Measurements from ENCODE around the gene BLOC1S3.

The BLOC1S3 gene

DNA sequence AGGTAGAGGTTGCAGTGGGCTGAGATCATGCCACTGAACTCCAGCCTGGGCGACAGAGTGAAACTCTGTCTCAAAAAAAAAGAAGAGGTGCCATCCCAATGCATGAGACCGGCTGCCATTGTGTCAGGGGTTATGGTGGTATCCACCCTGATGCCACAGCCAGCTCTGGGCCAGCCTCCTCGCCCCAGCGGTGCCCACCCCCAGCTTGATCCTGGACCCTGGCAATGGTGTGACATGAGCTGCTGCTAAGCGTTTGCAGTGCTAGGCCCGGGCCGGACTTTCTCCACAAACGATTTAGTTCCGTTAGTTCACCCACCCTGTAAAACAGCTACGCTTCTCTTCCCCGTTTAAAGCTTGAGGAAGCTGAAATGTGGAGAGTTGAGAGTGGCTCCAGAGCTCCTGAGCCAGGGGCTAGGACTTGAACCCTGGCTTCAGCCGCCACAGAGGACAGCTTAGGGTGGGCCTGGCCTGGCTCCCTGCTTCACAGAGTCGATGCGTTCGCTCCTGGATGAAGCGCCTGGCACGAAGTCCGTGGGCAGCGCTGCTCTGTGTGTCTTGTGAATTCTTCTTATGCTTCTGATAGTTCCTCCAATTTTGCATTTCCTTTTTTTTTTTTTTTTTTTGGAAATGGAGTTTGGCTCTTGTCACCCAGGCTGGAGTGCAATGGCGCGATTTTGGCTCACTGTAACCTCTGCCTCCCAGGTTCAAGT, 43.3 kb upstream of the BLOC1S3 start:
- Histone ChIP-seq H3K36me3 (ENCODE audit: control insufficient read depth, insufficient read depth, low read length) (no peaks in the 10 kb centered on the region), H2BK120ac (ENCODE audit: low read depth, low read length) (no peak overlapping the region), H3K9ac (ENCODE audit: low read length) (no peak overlapping the region), H3K23ac (ENCODE audit: low read length) (no peak overlapping the region), H3K27me3 (ENCODE audit: insufficient read depth, low read length, poor library complexity) (no peaks in the 10 kb centered on the region), H3K4me1 (ENCODE audit: control insufficient read depth, low read depth, low read length) (no peaks in the 10 kb centered on the region), H3K79me2 (ENCODE audit: control insufficient read depth, insufficient read depth, low read length) (no peaks in the 10 kb centered on the region), H2AK5ac (ENCODE audit: low read length) (no peak overlapping the region), H3K4me3 (ENCODE audit: low read length) (no peak overlapping the region), H3K79me1 (ENCODE audit: low read length) (peaks cover 9% of the 10 kb centered on the region), H3K18ac (ENCODE audit: low read length) (no peak overlapping the region), H3K4ac (ENCODE audit: low read depth, low read length) (no peak overlapping the region), H3K56ac (ENCODE audit: low read length) (no peak overlapping the region), H2BK15ac (replicated peaks; ENCODE audit: low read depth) (no peak overlapping the region), H3K4me2 (ENCODE audit: low read length) (no peak overlapping the region), H4K5ac (ENCODE audit: low read length) (no peak overlapping the region), H2BK5ac (ENCODE audit: low read length) (no peak overlapping the region), H3K27ac (ENCODE audit: low read depth, low read length) (no peak overlapping the region), H4K8ac (ENCODE audit: low read depth, low read length) (no peak overlapping the region)
- no peak for DNase-seq
- no CpG with 5 or more reads among the region's 21 CpGs for WGBS (ENCODE audit: extremely low coverage, insufficient coverage, low lambda C conversion rate)

DNA sequence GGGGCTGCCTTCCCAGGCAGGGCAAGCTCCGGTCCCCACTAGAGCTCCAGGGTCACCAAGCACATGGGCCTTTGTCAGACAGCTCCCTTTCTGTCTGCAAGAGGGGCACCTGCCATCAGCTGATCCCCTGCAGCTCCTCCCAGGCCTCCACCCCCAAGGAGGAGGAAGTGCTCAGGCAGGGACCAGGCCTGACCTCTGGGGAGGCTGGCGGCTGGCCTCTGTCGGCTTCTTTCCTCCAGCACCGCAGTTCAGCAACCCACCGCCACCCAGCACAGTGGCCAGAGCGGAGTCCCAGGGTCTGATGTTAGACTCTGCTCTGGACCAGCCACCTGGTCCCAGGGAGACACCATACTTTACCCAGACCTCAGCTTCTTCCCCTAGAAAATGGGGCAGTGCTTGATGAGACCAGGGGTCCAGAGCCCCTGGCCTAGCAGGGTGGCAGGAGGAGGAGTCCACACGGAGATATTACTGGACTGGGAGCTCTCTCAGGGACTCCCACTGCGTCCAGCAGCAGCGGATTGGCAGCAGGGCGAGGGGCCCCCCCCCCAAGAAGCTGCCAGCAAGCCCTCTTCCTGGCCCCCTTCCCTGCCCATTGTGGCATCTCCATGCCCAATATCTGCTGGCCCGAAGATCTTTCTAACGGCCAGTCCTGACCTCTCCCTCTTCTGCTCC, 41.9 kb upstream of the BLOC1S3 start:
- no peak overlapping the region for H3K9ac ChIP-seq (ENCODE audit: low read length)
- H2BK15ac ChIP-seq (replicated peaks; ENCODE audit: low read depth): no peak overlapping the region
- H3K4me2 ChIP-seq (ENCODE audit: low read length): no peak overlapping the region
- H3K56ac ChIP-seq (ENCODE audit: low read length): no peak overlapping the region
- no peak overlapping the region for H2AK5ac ChIP-seq (ENCODE audit: low read length)
- H4K5ac ChIP-seq (ENCODE audit: low read length): no peak overlapping the region
- H2BK120ac ChIP-seq (ENCODE audit: low read depth, low read length): no peak overlapping the region
- H3K79me2 ChIP-seq (ENCODE audit: control insufficient read depth, insufficient read depth, low read length): no peaks in the 10 kb centered on the region
- DNase-seq: no peak
- no peaks in the 10 kb centered on the region for H3K27me3 ChIP-seq (ENCODE audit: insufficient read depth, low read length, poor library complexity)
- no CpG with 5 or more reads among the region's 12 CpGs for WGBS (ENCODE audit: extremely low coverage, insufficient coverage, low lambda C conversion rate)
- no peak overlapping the region for H3K23ac ChIP-seq (ENCODE audit: low read length)
- H3K4me3 ChIP-seq (ENCODE audit: low read length): no peak overlapping the region
- H3K36me3 ChIP-seq (ENCODE audit: control insufficient read depth, insufficient read depth, low read length): no peaks in the 10 kb centered on the region
- no peak overlapping the region for H4K8ac ChIP-seq (ENCODE audit: low read depth, low read length)
- peaks cover 5% of the 10 kb centered on the region for H3K79me1 ChIP-seq (ENCODE audit: low read length)
- no peak overlapping the region for H3K18ac ChIP-seq (ENCODE audit: low read length)
- H3K4ac ChIP-seq (ENCODE audit: low read depth, low read length): no peak overlapping the region
- H3K27ac ChIP-seq (ENCODE audit: low read depth, low read length): no peak overlapping the region
- no peak overlapping the region for H2BK5ac ChIP-seq (ENCODE audit: low read length)
- no peaks in the 10 kb centered on the region for H3K4me1 ChIP-seq (ENCODE audit: control insufficient read depth, low read depth, low read length)

DNA sequence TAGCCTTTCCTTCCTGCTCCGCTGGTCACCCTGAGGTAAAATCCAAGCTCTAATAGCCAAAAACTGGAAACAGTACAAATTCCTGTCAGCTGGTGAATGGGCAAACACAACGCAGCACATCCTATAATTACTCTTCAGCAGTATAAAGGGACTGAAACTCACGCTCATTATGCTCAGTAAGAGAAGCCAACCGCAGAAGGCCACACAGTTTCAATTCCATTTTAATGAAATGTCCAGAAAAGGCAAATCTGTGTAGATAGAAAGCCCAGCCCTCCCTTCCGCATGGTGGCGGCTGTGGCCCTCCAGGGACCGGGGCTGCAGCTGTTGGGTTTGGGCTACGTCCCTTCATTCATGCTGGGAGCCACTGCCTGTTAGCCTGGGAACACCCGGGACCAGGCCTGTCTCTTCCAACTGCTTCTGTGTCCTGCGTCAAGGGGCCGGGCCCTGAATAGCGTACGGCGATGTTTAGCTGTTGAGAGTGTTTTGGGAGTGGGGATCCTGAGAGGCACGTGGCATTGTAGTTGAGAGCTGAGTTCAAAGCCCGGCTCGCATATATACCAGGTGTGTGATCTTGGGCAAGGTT, 41.3 kb upstream of the BLOC1S3 start:
- Histone ChIP-seq H4K5ac (ENCODE audit: low read length) (no peak overlapping the region), H2AK5ac (ENCODE audit: low read length) (no peak overlapping the region), H3K79me2 (ENCODE audit: control insufficient read depth, insufficient read depth, low read length) (no peaks in the 10 kb centered on the region), H2BK15ac (replicated peaks; ENCODE audit: low read depth) (no peak overlapping the region), H3K27me3 (ENCODE audit: insufficient read depth, low read length, poor library complexity) (no peaks in the 10 kb centered on the region), H3K27ac (ENCODE audit: low read depth, low read length) (no peak overlapping the region), H3K36me3 (ENCODE audit: control insufficient read depth, insufficient read depth, low read length) (no peaks in the 10 kb centered on the region), H3K23ac (ENCODE audit: low read length) (no peak overlapping the region), H3K4me1 (ENCODE audit: control insufficient read depth, low read depth, low read length) (no peaks in the 10 kb centered on the region), H4K8ac (ENCODE audit: low read depth, low read length) (no peak overlapping the region), H3K4me3 (ENCODE audit: low read length) (no peak overlapping the region), H2BK5ac (ENCODE audit: low read length) (no peak overlapping the region), H2BK120ac (ENCODE audit: low read depth, low read length) (no peak overlapping the region), H3K79me1 (ENCODE audit: low read length) (peaks cover 4% of the 10 kb centered on the region), H3K4me2 (ENCODE audit: low read length) (no peak overlapping the region), H3K9ac (ENCODE audit: low read length) (no peak overlapping the region), H3K18ac (ENCODE audit: low read length) (no peak overlapping the region), H3K56ac (ENCODE audit: low read length) (no peak overlapping the region), H3K4ac (ENCODE audit: low read depth, low read length) (no peak overlapping the region)
- WGBS (ENCODE audit: extremely low coverage, insufficient coverage, low lambda C conversion rate): no CpG with 5 or more reads among the region's 17 CpGs
- no peak for DNase-seq

DNA sequence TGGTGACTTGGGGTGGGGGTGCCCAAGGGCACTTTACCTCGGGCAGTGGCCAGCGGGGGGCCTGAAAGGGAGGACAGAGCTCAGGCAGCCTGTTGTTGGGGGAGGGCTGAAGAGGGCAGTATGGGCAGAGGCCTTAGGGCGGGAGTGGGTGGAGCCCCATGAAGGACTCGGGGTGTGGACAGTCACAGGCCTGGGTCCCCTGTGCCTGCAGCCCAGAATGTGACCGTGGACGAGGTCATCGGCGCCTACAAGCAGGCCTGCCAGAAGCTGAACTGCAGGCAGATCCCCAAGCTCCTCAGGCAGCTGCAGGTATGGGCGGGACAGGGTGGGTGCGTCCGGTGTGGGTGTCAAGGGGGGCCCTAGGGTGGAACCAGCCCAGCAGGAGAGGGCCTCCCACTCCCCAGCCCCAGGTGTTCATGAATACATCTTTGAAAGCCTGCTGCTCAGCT, 40.3 kb upstream of the BLOC1S3 start:
- WGBS (ENCODE audit: extremely low coverage, insufficient coverage, low lambda C conversion rate): no CpG with 5 or more reads among the region's 11 CpGs
- Histone ChIP-seq H3K4me3 (ENCODE audit: low read length) (no peak overlapping the region), H3K27me3 (ENCODE audit: insufficient read depth, low read length, poor library complexity) (no peaks in the 10 kb centered on the region), H3K18ac (ENCODE audit: low read length) (no peak overlapping the region), H3K4ac (ENCODE audit: low read depth, low read length) (no peak overlapping the region), H3K4me2 (ENCODE audit: low read length) (no peak overlapping the region), H2AK5ac (ENCODE audit: low read length) (no peak overlapping the region), H3K56ac (ENCODE audit: low read length) (no peak overlapping the region), H3K23ac (ENCODE audit: low read length) (no peak overlapping the region), H2BK5ac (ENCODE audit: low read length) (no peak overlapping the region), H3K79me1 (ENCODE audit: low read length) (peaks cover 4% of the 10 kb centered on the region), H2BK15ac (replicated peaks; ENCODE audit: low read depth) (no peak overlapping the region), H3K27ac (ENCODE audit: low read depth, low read length) (no peak overlapping the region), H4K5ac (ENCODE audit: low read length) (no peak overlapping the region), H4K8ac (ENCODE audit: low read depth, low read length) (no peak overlapping the region), H3K79me2 (ENCODE audit: control insufficient read depth, insufficient read depth, low read length) (no peaks in the 10 kb centered on the region), H2BK120ac (ENCODE audit: low read depth, low read length) (no peak overlapping the region), H3K4me1 (ENCODE audit: control insufficient read depth, low read depth, low read length) (no peaks in the 10 kb centered on the region), H3K36me3 (ENCODE audit: control insufficient read depth, insufficient read depth, low read length) (peaks cover 1% of the 10 kb centered on the region), H3K9ac (ENCODE audit: low read length) (no peak overlapping the region)
- no peak for DNase-seq

DNA sequence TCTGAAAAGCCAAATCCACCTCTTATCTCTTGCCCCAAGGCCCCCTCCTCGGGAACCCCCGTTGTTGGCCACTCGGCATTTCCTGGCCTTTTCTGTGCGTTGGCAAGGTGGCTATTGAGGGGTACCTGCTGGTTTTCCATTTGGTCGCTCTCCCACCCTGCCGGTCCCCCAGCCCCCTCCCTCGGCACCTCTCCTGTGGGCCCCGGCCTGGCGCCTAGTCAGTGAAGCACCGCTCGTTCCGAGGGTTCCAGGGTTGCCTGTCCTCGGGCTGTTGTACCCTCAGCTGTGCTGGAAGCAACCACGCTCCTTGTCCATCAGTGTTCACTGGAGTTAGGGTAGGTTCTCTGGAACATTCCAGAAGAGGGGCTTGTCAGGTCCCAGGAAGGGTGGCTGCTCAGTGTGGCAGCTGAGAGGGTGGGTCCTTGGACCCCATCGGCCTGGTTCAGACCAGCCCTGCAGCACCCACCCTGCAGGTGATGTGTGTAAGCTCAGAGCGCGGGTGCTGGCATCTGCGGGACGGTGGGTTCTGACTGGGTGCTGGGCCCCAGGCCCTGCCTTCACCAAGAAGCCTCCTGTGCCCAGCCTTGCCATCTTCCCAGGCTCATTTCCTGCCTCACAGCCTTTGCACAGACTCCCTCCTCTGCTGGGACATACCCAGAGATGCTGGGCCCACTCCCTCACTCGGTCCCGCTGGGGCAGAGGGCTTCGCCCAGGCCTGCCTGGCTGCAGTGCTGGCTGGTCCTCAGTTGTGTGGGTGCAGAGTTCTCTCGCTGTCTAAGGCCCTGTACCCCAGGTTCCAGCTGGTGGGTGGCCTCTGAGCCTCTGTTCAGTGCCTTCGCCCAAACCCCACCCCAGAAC, 39.1 kb upstream of the BLOC1S3 start:
- no peak overlapping the region for H3K4ac ChIP-seq (ENCODE audit: low read depth, low read length)
- H2BK15ac ChIP-seq (replicated peaks; ENCODE audit: low read depth): no peak overlapping the region
- no peaks in the 10 kb centered on the region for H3K27me3 ChIP-seq (ENCODE audit: insufficient read depth, low read length, poor library complexity)
- H2AK5ac ChIP-seq (ENCODE audit: low read length): no peak overlapping the region
- no peak overlapping the region for H2BK5ac ChIP-seq (ENCODE audit: low read length)
- peaks cover 2% of the 10 kb centered on the region for H3K79me1 ChIP-seq (ENCODE audit: low read length)
- WGBS (ENCODE audit: extremely low coverage, insufficient coverage, low lambda C conversion rate): no CpG with 5 or more reads among the region's 24 CpGs
- H4K8ac ChIP-seq (ENCODE audit: low read depth, low read length): no peak overlapping the region
- no peak overlapping the region for H3K56ac ChIP-seq (ENCODE audit: low read length)
- no peak overlapping the region for H4K5ac ChIP-seq (ENCODE audit: low read length)
- H3K36me3 ChIP-seq (ENCODE audit: control insufficient read depth, insufficient read depth, low read length): peaks cover 1% of the 10 kb centered on the region
- H3K27ac ChIP-seq (ENCODE audit: low read depth, low read length): no peak overlapping the region
- H3K18ac ChIP-seq (ENCODE audit: low read length): no peak overlapping the region
- DNase-seq: no peak
- H2BK120ac ChIP-seq (ENCODE audit: low read depth, low read length): no peak overlapping the region
- H3K79me2 ChIP-seq (ENCODE audit: control insufficient read depth, insufficient read depth, low read length): no peaks in the 10 kb centered on the region
- H3K4me2 ChIP-seq (ENCODE audit: low read length): no peak overlapping the region
- H3K4me1 ChIP-seq (ENCODE audit: control insufficient read depth, low read depth, low read length): no peaks in the 10 kb centered on the region
- H3K9ac ChIP-seq (ENCODE audit: low read length): no peak overlapping the region
- no peak overlapping the region for H3K4me3 ChIP-seq (ENCODE audit: low read length)
- no peak overlapping the region for H3K23ac ChIP-seq (ENCODE audit: low read length)

All from mesendoderm (in vitro differentiated cells).